Jurkat, Clone E6-1 (cell line): ENCODE measurements around the gene SMCR8. TPM values are rescaled to one million over a fixed set of nuclear protein-coding genes. Genes with fewer than 3 reads are reported as not detected.
"Not testable (repeated sequence)": the region's sequence is repeated elsewhere in the genome, so short reads cannot be mapped to it uniquely, and the experiment has no call there.

ENCODE experiments used
- DNase-seq: peaks from one replicate; pipeline ENCODE4 v3.0.0-alpha.2; 2011; ENCODE audit warnings: low read depth, low spot score
- H3K4me3 ChIP-seq: 2 replicates; pipeline ENCODE4 v1.5.1; 2011; ENCODE audit warnings: mild to moderate bottlenecking, low read length, control low read depth, moderate library complexity
- polyA plus RNA-seq: library from polyadenylated mRNA; unstranded; fragments of >200 nt; gene quantifications from one replicate; pipeline ENCODE4 v1.2.1, GENCODE V29; 2012; ENCODE audit warnings: missing spikeins; ENCODE audit not compliant: insufficient read length, insufficient read depth

Gene SMCR8
- 8.2 TPM for polyA plus RNA-seq

GRCh38 chr17:18314731-18315561 is at the start of gene SMCR8, which contains the start of gene TOP3A:
SMCR8 (plus strand) TSS chr17:18315293; CDS start chr17:18315790, 497 bp downstream.
TOP3A (minus strand) TSS chr17:18314994; CDS start chr17:18314778, 216 bp downstream.
- peak within 1 kb of the TSS; percentile 80 for H3K4me3 ChIP-seq
- DNase-seq, result peak; percentile 96

- no peak overlapping the region for H3K4me3 ChIP-seq
- DNase-seq, result no peak
These were observed 47.7 kb upstream of the SMCR8 start for GRCh38 chr17:18267366-18267765.

GRCh38 chr17:18267927-18268711 is 47.0 kb upstream of the SMCR8 start:
- no peak overlapping the region for H3K4me3 ChIP-seq
- DNase-seq, result no peak

- DNase-seq, result no peak
- H3K4me3 ChIP-seq, result no peak overlapping the region
These were observed 44.8 kb upstream of the SMCR8 start for GRCh38 chr17:18270046-18270931.

- no peak for DNase-seq
- no peak overlapping the region for H3K4me3 ChIP-seq
These were observed 38.0 kb upstream of the SMCR8 start for GRCh38 chr17:18277076-18277475.

GRCh38 chr17:18278867-18279266 is 36.2 kb upstream of the SMCR8 start:
- DNase-seq, result no peak
- H3K4me3 ChIP-seq, result no peak overlapping the region

GRCh38 chr17:18280249-18280648 is 34.8 kb upstream of the SMCR8 start:
- H3K4me3 ChIP-seq, result no peak overlapping the region
- no peak for DNase-seq

- H3K4me3 ChIP-seq, result no peak overlapping the region
- no peak for DNase-seq
These were observed 34.2 kb upstream of the SMCR8 start for GRCh38 chr17:18280766-18281371.

GRCh38 chr17:18281788-18282187 is 33.3 kb upstream of the SMCR8 start:
- H3K4me3 ChIP-seq, result no peak overlapping the region
- DNase-seq, result no peak

GRCh38 chr17:18285296-18285695 is 29.8 kb upstream of the SMCR8 start:
- DNase-seq, result no peak
- no peak overlapping the region for H3K4me3 ChIP-seq

- no peak overlapping the region for H3K4me3 ChIP-seq
- DNase-seq, result no peak
These were observed 23.2 kb upstream of the SMCR8 start for GRCh38 chr17:18291718-18292540.

- not testable (repeated sequence) for H3K4me3 ChIP-seq, DNase-seq
These were observed 17.0 kb upstream of the SMCR8 start for GRCh38 chr17:18298061-18298460.

GRCh38 chr17:18300725-18301480 is 14.2 kb upstream of the SMCR8 start:
- no peak overlapping the region for H3K4me3 ChIP-seq
- DNase-seq, result no peak

GRCh38 chr17:18303206-18303605 is 11.9 kb upstream of the SMCR8 start:
- not testable (repeated sequence) for DNase-seq, H3K4me3 ChIP-seq

GRCh38 chr17:18309202-18309601 is 5.9 kb upstream of the SMCR8 start:
- no peak for DNase-seq
- no peak overlapping the region for H3K4me3 ChIP-seq

- H3K4me3 ChIP-seq, result peak overlapping the region; percentile 80
- DNase-seq, result no peak
These were observed 898 bp upstream of the SMCR8 start for GRCh38 chr17:18314059-18314730.

- peak; percentile 25 for DNase-seq
- H3K4me3 ChIP-seq, result peak overlapping the region; percentile 80
These were observed 449 bp downstream of the SMCR8 start for GRCh38 chr17:18315562-18315922.
